HUES48 (cell line): ENCODE measurements around the gene PRKCE.

Experiments
- H3K27ac ChIP-seq: one replicate; pipeline ENCODE4 v1.7.0; 2013; ENCODE audit warnings: low read depth, low read length, inconsistent platforms
- H3K27me3 ChIP-seq: 2 replicates; pipeline ENCODE4 v1.6.1; 2013; ENCODE audit warnings: mild to moderate bottlenecking, low read length; ENCODE audit not compliant: control insufficient read depth, insufficient read depth
- H3K36me3 ChIP-seq: 2 replicates; pipeline ENCODE4 v1.6.1; 2013; ENCODE audit warnings: low read length; ENCODE audit not compliant: control insufficient read depth, insufficient read depth
- H3K4me1 ChIP-seq: 2 replicates; pipeline ENCODE4 v1.6.1; 2013; ENCODE audit warnings: mild to moderate bottlenecking, low read length; ENCODE audit not compliant: control insufficient read depth, insufficient read depth
- H3K4me3 ChIP-seq: 2 replicates; pipeline ENCODE4 v1.5.1; 2013; ENCODE audit warnings: mild to moderate bottlenecking, low read depth, low read length
- H3K9ac ChIP-seq: 2 replicates; pipeline ENCODE4 v1.6.1; 2013; ENCODE audit warnings: mild to moderate bottlenecking, low read depth, low read length, moderate library complexity
- H3K9me3 ChIP-seq: 2 replicates; pipeline ENCODE4 v1.6.1; 2013; ENCODE audit warnings: low read length; ENCODE audit not compliant: control insufficient read depth, insufficient read depth

The PRKCE gene

GRCh38 chr2:46169467-46169866 is 518.0 kb downstream of the PRKCE start:
- peaks cover 25% of the 10 kb centered on the region for H3K4me1 ChIP-seq
- no peaks in the 10 kb centered on the region for H3K36me3 ChIP-seq
- no peak overlapping the region for H3K4me3 ChIP-seq
- no peak overlapping the region for H3K27ac ChIP-seq
- no peaks in the 10 kb centered on the region for H3K9me3 ChIP-seq
- H3K27me3 ChIP-seq = no peaks in the 10 kb centered on the region
- H3K9ac ChIP-seq = no peak overlapping the region

- H3K9me3 ChIP-seq = no peaks in the 10 kb centered on the region
- no peaks in the 10 kb centered on the region for H3K36me3 ChIP-seq
- H3K4me1 ChIP-seq = peaks cover 25% of the 10 kb centered on the region
- no peak overlapping the region for H3K9ac ChIP-seq
- H3K27ac ChIP-seq = no peak overlapping the region
- H3K27me3 ChIP-seq = no peaks in the 10 kb centered on the region
- no peak overlapping the region for H3K4me3 ChIP-seq
These were observed 518.6 kb downstream of the PRKCE start for GRCh38 chr2:46170026-46170425.

GRCh38 chr2:46170611-46171350 is 519.3 kb downstream of the PRKCE start:
- Histone ChIP-seq H3K27ac (no peak overlapping the region), H3K27me3 (no peaks in the 10 kb centered on the region), H3K4me1 (peaks cover 25% of the 10 kb centered on the region), H3K4me3 (no peak overlapping the region), H3K36me3 (no peaks in the 10 kb centered on the region), H3K9me3 (no peaks in the 10 kb centered on the region), H3K9ac (no peak overlapping the region)

- no peak overlapping the region for H3K27ac ChIP-seq
- no peaks in the 10 kb centered on the region for H3K36me3 ChIP-seq
- H3K9ac ChIP-seq = no peak overlapping the region
- H3K9me3 ChIP-seq = no peaks in the 10 kb centered on the region
- no peak overlapping the region for H3K4me3 ChIP-seq
- peaks cover 25% of the 10 kb centered on the region for H3K4me1 ChIP-seq
- no peaks in the 10 kb centered on the region for H3K27me3 ChIP-seq
These were observed 520.0 kb downstream of the PRKCE start for GRCh38 chr2:46171411-46171953.

GRCh38 chr2:46171996-46172546 is 520.6 kb downstream of the PRKCE start:
- H3K36me3 ChIP-seq = no peaks in the 10 kb centered on the region
- no peak overlapping the region for H3K27ac ChIP-seq
- H3K4me3 ChIP-seq = no peak overlapping the region
- no peak overlapping the region for H3K9ac ChIP-seq
- no peaks in the 10 kb centered on the region for H3K27me3 ChIP-seq
- peaks cover 25% of the 10 kb centered on the region for H3K4me1 ChIP-seq
- H3K9me3 ChIP-seq = no peaks in the 10 kb centered on the region

GRCh38 chr2:46173030-46173429 is 521.6 kb downstream of the PRKCE start:
- Histone ChIP-seq H3K4me1 (peaks cover 25% of the 10 kb centered on the region), H3K27ac (no peak overlapping the region), H3K4me3 (no peak overlapping the region), H3K36me3 (no peaks in the 10 kb centered on the region), H3K9ac (no peak overlapping the region), H3K9me3 (no peaks in the 10 kb centered on the region), H3K27me3 (no peaks in the 10 kb centered on the region)

- peaks cover 22% of the 10 kb centered on the region for H3K4me1 ChIP-seq
These were observed 522.3 kb downstream of the PRKCE start for GRCh38 chr2:46173636-46174250.

GRCh38 chr2:46174345-46175170 is 523.1 kb downstream of the PRKCE start:
- Histone ChIP-seq H3K36me3 (no peaks in the 10 kb centered on the region), H3K4me3 (no peak overlapping the region), H3K9ac (no peak overlapping the region), H3K4me1 (peaks cover 14% of the 10 kb centered on the region), H3K9me3 (no peaks in the 10 kb centered on the region), H3K27me3 (no peaks in the 10 kb centered on the region), H3K27ac (no peak overlapping the region)

More at GRCh38 chr2:46173636-46174250, 522.3 kb downstream of the PRKCE start:
- Histone ChIP-seq H3K27ac (no peak overlapping the region), H3K9ac (no peak overlapping the region), H3K9me3 (no peaks in the 10 kb centered on the region), H3K4me3 (no peak overlapping the region), H3K27me3 (no peaks in the 10 kb centered on the region), H3K36me3 (no peaks in the 10 kb centered on the region)

- Histone ChIP-seq H3K27ac (no peak overlapping the region), H3K36me3 (no peaks in the 10 kb centered on the region), H3K4me1 (peaks cover 7% of the 10 kb centered on the region), H3K9ac (no peak overlapping the region), H3K9me3 (no peaks in the 10 kb centered on the region), H3K4me3 (no peak overlapping the region), H3K27me3 (no peaks in the 10 kb centered on the region)
These were observed 523.9 kb downstream of the PRKCE start for GRCh38 chr2:46175419-46175818.

- no peak overlapping the region for H3K27ac ChIP-seq
- no peaks in the 10 kb centered on the region for H3K27me3 ChIP-seq
- H3K36me3 ChIP-seq = no peaks in the 10 kb centered on the region
- H3K9ac ChIP-seq = no peak overlapping the region
- no peaks in the 10 kb centered on the region for H3K4me1 ChIP-seq
- no peaks in the 10 kb centered on the region for H3K9me3 ChIP-seq
- no peak overlapping the region for H3K4me3 ChIP-seq
These were observed 526.1 kb downstream of the PRKCE start for GRCh38 chr2:46177461-46178089.
